H9 (cell line): ENCODE results near the gene GOT2. TPM values are rescaled to one million over a fixed set of nuclear protein-coding genes. Genes with fewer than 3 reads are reported as not detected.

Experiments
- DNase-seq: peaks from one replicate; pipeline ENCODE4 v3.0.0-alpha.2; 2017
- H2AFZ ChIP-seq: one replicate; pipeline ENCODE4 v1.6.1; 2013; ENCODE audit warnings: mild to moderate bottlenecking, low read length, control low read depth, moderate library complexity
- H2AK5ac ChIP-seq: 2 replicates; pipeline ENCODE4 v1.6.1; 2013; ENCODE audit warnings: low read length, control low read depth, mixed read lengths; ENCODE audit not compliant: insufficient read length
- H2BK120ac ChIP-seq: one replicate; pipeline ENCODE4 v1.6.1; 2013; ENCODE audit warnings: low read depth, mild to moderate bottlenecking, low read length, control low read depth, inconsistent platforms; ENCODE audit not compliant: poor library complexity, severe bottlenecking
- H2BK12ac ChIP-seq: 2 replicates; pipeline ENCODE4 v1.6.1; 2013; ENCODE audit warnings: low read length, control low read depth, mixed read lengths, low read depth; ENCODE audit not compliant: insufficient read length
- H2BK15ac ChIP-seq: 2 replicates; pipeline ENCODE4 v1.6.1; 2013; ENCODE audit warnings: low read depth, low read length, control low read depth
- H2BK20ac ChIP-seq: one replicate; pipeline ENCODE4 v1.6.1; 2013; ENCODE audit warnings: low read depth, mild to moderate bottlenecking, low read length, control low read depth, inconsistent platforms; ENCODE audit not compliant: poor library complexity, severe bottlenecking
- H2BK5ac ChIP-seq: 2 replicates; pipeline ENCODE4 v1.6.1; 2013; ENCODE audit warnings: low read length, control low read depth, mixed read lengths; ENCODE audit not compliant: insufficient read length
- H3K14ac ChIP-seq: 2 replicates; pipeline ENCODE4 v1.6.1; 2013; ENCODE audit warnings: low read length, control low read depth; ENCODE audit not compliant: insufficient read depth
- H3K18ac ChIP-seq: 2 replicates; pipeline ENCODE4 v1.6.1; 2013; ENCODE audit warnings: low read depth, mild to moderate bottlenecking, mixed read lengths, low read length, control low read depth; ENCODE audit not compliant: insufficient read length
- H3K23ac ChIP-seq: 2 replicates; pipeline ENCODE4 v1.6.1; 2013; ENCODE audit warnings: low read length, control low read depth, mixed read lengths, low read depth; ENCODE audit not compliant: insufficient read length
- H3K23me2 ChIP-seq: 2 replicates; pipeline ENCODE4 v1.6.1; 2013; ENCODE audit warnings: low read depth, mild to moderate bottlenecking, mixed read lengths, low read length, control low read depth; ENCODE audit not compliant: insufficient read length, poor library complexity, severe bottlenecking
- H3K27ac ChIP-seq: 2 replicates; pipeline ENCODE4 v1.5.1; 2013; ENCODE audit warnings: low read length, control low read depth, mixed read lengths, low read depth; ENCODE audit not compliant: insufficient read length
- H3K27me3 ChIP-seq: 2 replicates; pipeline ENCODE4 v1.6.1; 2013; ENCODE audit warnings: low read length, control low read depth, inconsistent platforms; ENCODE audit not compliant: insufficient read depth
- H3K4ac ChIP-seq: 2 replicates; pipeline ENCODE4 v1.6.1; 2013; ENCODE audit warnings: low read depth, mild to moderate bottlenecking, control low read depth, inconsistent platforms, low read length, moderate library complexity
- H3K4me1 ChIP-seq: 2 replicates; pipeline ENCODE4 v1.6.1; 2013; ENCODE audit warnings: low read length, control low read depth, inconsistent platforms; ENCODE audit not compliant: insufficient read depth
- H3K4me2 ChIP-seq: 2 replicates; pipeline ENCODE4 v1.6.1; 2013; ENCODE audit warnings: low read length, control low read depth, mixed read lengths; ENCODE audit not compliant: insufficient read length, insufficient read depth
- H3K56ac ChIP-seq: 2 replicates; pipeline ENCODE4 v1.6.1; 2013; ENCODE audit warnings: low read depth, mild to moderate bottlenecking, mixed read lengths, low read length, control low read depth; ENCODE audit not compliant: insufficient read length
- H3K79me1 ChIP-seq: 2 replicates; pipeline ENCODE4 v1.6.1; 2013; ENCODE audit warnings: low read depth, mild to moderate bottlenecking, moderate library complexity, low read length, control low read depth, inconsistent platforms; ENCODE audit not compliant: insufficient read depth, poor library complexity, severe bottlenecking
- H3K79me2 ChIP-seq: 2 replicates; pipeline ENCODE4 v1.6.1; 2013; ENCODE audit warnings: low read length, control low read depth, inconsistent platforms; ENCODE audit not compliant: insufficient read depth
- H3K9ac ChIP-seq: 2 replicates; pipeline ENCODE4 v1.6.1; 2013; ENCODE audit warnings: low read length, control low read depth, mixed read lengths; ENCODE audit not compliant: insufficient read length; ENCODE audit errors: extremely low read depth
- H3K9me3 ChIP-seq: one replicate; pipeline ENCODE4 v1.6.1; 2013; ENCODE audit warnings: low read depth, low read length, inconsistent platforms; ENCODE audit not compliant: control insufficient read depth
- H3T11ph ChIP-seq: one replicate; pipeline ENCODE4 v1.6.1; 2013; ENCODE audit warnings: mild to moderate bottlenecking, low read length, control low read depth, inconsistent platforms
- H4K20me1 ChIP-seq: one replicate; pipeline ENCODE4 v1.6.1; 2013; ENCODE audit not compliant: control insufficient read depth, insufficient read length, insufficient read depth
- H4K5ac ChIP-seq: 2 replicates; pipeline ENCODE4 v1.6.1; 2013; ENCODE audit warnings: low read depth, mild to moderate bottlenecking, mixed read lengths, low read length, control low read depth; ENCODE audit not compliant: insufficient read length
- H4K8ac ChIP-seq: replicated peaks from 2 replicates; pipeline ENCODE4 v1.6.1; 2013; ENCODE audit warnings: low read length, control low read depth, mixed read lengths, low read depth; ENCODE audit not compliant: insufficient read length
- H4K91ac ChIP-seq: 2 replicates; pipeline ENCODE4 v1.6.1; 2013; ENCODE audit warnings: low read depth, mild to moderate bottlenecking, moderate library complexity, mixed read lengths, low read length, control low read depth; ENCODE audit not compliant: insufficient read length
- H3K27ac Mint-ChIP-seq, 3 experiments: 2 replicates in 2 of 3; 3 replicates in 1 of 3; pipeline ENCODE4 v1.8.0; 2020 to 2021; ENCODE audit warnings: mixed read lengths in 3 of 3, mild to moderate bottlenecking in 1 of 3, moderate library complexity in 1 of 3
- H3K27me3 Mint-ChIP-seq: 2 replicates; pipeline ENCODE4 v1.8.0; 2021; ENCODE audit warnings: low read depth, mild to moderate bottlenecking, moderate library complexity, mixed read lengths
- H3K36me3 Mint-ChIP-seq, 3 experiments: 2 replicates in 2 of 3; 3 replicates in 1 of 3; pipeline ENCODE4 v1.8.0; 2020 to 2021; ENCODE audit warnings: low read depth in 3 of 3, mixed read lengths in 3 of 3; ENCODE audit not compliant: insufficient read depth in 1 of 3
- H3K4me1 Mint-ChIP-seq, 2 experiments: 2 replicates each; pipeline ENCODE4 v1.8.0; 2020; ENCODE audit warnings: mixed read lengths in 2 of 2
- H3K4me3 Mint-ChIP-seq, 2 experiments: 2 replicates in 1 of 2; 3 replicates in 1 of 2; pipeline ENCODE4 v1.8.0; 2020 to 2021; ENCODE audit warnings: mild to moderate bottlenecking in 2 of 2, mixed read lengths in 2 of 2, moderate library complexity in 1 of 2
- H3K9me3 Mint-ChIP-seq, 2 experiments: 2 replicates in 1 of 2; 3 replicates in 1 of 2; pipeline ENCODE4 v1.8.0; 2020; ENCODE audit warnings: mild to moderate bottlenecking in 2 of 2, mixed read lengths in 2 of 2, moderate library complexity in 1 of 2
- CTCF ChIP-seq: fragments of 200-600 bp; sonication (generic); conservative IDR thresholded peaks from 3 replicates; pipeline ENCODE4 v1.8.0; 2021; ENCODE audit warnings: antibody characterized with exemption, mild to moderate bottlenecking
- WGBS: extraction: QIAGEN DNeasy Blood & Tissue Kit; methylation state at CpG from one replicate; pipeline ENCODE4 v1.1.7; 2013; ENCODE audit warnings: missing lambda C conversion rate, low lambda C conversion rate, mixed read lengths; ENCODE audit not compliant: insufficient read length; ENCODE audit errors: extremely low coverage; 5-methylcytosine and 5-hydroxymethylcytosine counted together
- total RNA-seq: library from RNA; stranded (reverse); gene quantifications from 2 replicates; pipeline ENCODE4 v1.2.1, GENCODE V29; 2021

Gene GOT2
- total RNA-seq, 1 experiment from 2014 or later: 148 TPM

- Mint-ChIP-seq H3K27ac (no peak overlapping the region), H3K4me1 (peaks cover 8 to 10% of the 10 kb centered on the region in 2 experiments), H3K36me3 (0 out of 7 replicates have a peak, but pooled peaks cover 0 to 2% (median 0%) of the 10 kb centered on the region in 3 experiments), H3K9me3 (peaks cover 0 to 3% of the 10 kb centered on the region in 2 experiments; a peak in 3 of 5 replicates), H3K4me3 (no peak overlapping the region), H3K27me3 (no peaks in the 10 kb centered on the region)
- H2BK12ac ChIP-seq: no peak overlapping the region
- H3K9ac ChIP-seq: no peak overlapping the region
- no peaks in the 10 kb centered on the region for H3K79me1 ChIP-seq
- H4K91ac ChIP-seq: no peak overlapping the region
- H4K5ac ChIP-seq: no peak overlapping the region
- DNase-seq: peak; percentile 36
- H3K9me3 ChIP-seq: no peaks in the 10 kb centered on the region
- no peak overlapping the region for H2BK20ac ChIP-seq
- no peaks in the 10 kb centered on the region for H3K79me2 ChIP-seq
- H3K23me2 ChIP-seq: no peaks in the 10 kb centered on the region
- H3K18ac ChIP-seq: no peak overlapping the region
- H3K4me1 ChIP-seq: peaks cover 3% of the 10 kb centered on the region; the same call in 1 of the 2 replicates
- no peak overlapping the region for H3K4ac ChIP-seq
- H2BK120ac ChIP-seq: no peak overlapping the region
- no peak overlapping the region for H3T11ph ChIP-seq
- H3K23ac ChIP-seq: no peak overlapping the region
- H2BK15ac ChIP-seq: no peak overlapping the region
- no peak overlapping the region for H3K14ac ChIP-seq
- TF ChIP-seq CTCF: no peak
- no peak overlapping the region for H2BK5ac ChIP-seq
- H3K4me2 ChIP-seq: no peak overlapping the region
- H4K8ac ChIP-seq: no peak overlapping the region
- no peak overlapping the region for H3K27ac ChIP-seq
- H4K20me1 ChIP-seq: no peaks in the 10 kb centered on the region
- WGBS: no CpG with 5 or more reads among the region's 9 CpGs
- H2AFZ ChIP-seq: no peak overlapping the region
- H2AK5ac ChIP-seq: no peak overlapping the region
- no peaks in the 10 kb centered on the region for H3K27me3 ChIP-seq
- H3K56ac ChIP-seq: no peak overlapping the region
Measured at GRCh38 chr16:58753711-58754134, 19.6 kb upstream of the GOT2 start.
